ENCODE data around the gene RFXANK. TPM values are rescaled to one million over a fixed set of nuclear protein-coding genes. Genes with fewer than 3 reads are reported as not detected.

The RFXANK gene
- total RNA-seq, 1 donor from 2014 or later = 61.6 TPM

GRCh38 chr19:19223636-19224035 lies 31.6 kb downstream of the RFXANK start:
- H3K27me3 ChIP-seq = no peaks in the 10 kb centered on the region
- no peak for DNase-seq (ENCODE audit: extremely low spot score in 2 of 2)
- H3K9me3 ChIP-seq = no peaks in the 10 kb centered on the region
- intact Hi-C loops (cut with DNase I) = no loop called here
- no peak overlapping the region for H3K27ac ChIP-seq
- TF ChIP-seq POLR2AphosphoS5 (IDR thresholded peaks at IDR 0.05; ENCODE audit: insufficient read depth in 1 of 2, low read depth in 1 of 2) (no peak), POLR2A (IDR thresholded peaks at IDR 0.05) (no peak)
- TF ChIP-seq, protein P1, sequence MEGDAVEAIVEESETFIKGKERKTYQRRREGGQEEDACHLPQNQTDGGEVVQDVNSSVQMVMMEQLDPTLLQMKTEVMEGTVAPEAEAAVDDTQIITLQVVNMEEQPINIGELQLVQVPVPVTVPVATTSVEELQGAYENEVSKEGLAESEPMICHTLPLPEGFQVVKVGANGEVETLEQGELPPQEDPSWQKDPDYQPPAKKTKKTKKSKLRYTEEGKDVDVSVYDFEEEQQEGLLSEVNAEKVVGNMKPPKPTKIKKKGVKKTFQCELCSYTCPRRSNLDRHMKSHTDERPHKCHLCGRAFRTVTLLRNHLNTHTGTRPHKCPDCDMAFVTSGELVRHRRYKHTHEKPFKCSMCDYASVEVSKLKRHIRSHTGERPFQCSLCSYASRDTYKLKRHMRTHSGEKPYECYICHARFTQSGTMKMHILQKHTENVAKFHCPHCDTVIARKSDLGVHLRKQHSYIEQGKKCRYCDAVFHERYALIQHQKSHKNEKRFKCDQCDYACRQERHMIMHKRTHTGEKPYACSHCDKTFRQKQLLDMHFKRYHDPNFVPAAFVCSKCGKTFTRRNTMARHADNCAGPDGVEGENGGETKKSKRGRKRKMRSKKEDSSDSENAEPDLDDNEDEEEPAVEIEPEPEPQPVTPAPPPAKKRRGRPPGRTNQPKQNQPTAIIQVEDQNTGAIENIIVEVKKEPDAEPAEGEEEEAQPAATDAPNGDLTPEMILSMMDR (IDR thresholded peaks at IDR 0.05) = no peak
- H3K36me3 ChIP-seq = no peaks in the 10 kb centered on the region
- peaks cover 11% of the 10 kb centered on the region for H3K4me1 ChIP-seq
- H3K4me3 ChIP-seq = no peak overlapping the region

GRCh38 chr19:19224150-19224851 lies 32.2 kb downstream of the RFXANK start:
- Histone ChIP-seq H3K9me3 (no peaks in the 10 kb centered on the region), H3K4me3 (peak overlapping the region in 1 of 2 donors; percentile 44), H3K27me3 (no peaks in the 10 kb centered on the region), H3K27ac (no peak overlapping the region), H3K4me1 (peaks cover 11% of the 10 kb centered on the region), H3K36me3 (no peaks in the 10 kb centered on the region)
- no peak for DNase-seq (ENCODE audit: extremely low spot score in 2 of 2)
- intact Hi-C loops (cut with DNase I) = no loop called here
- TF ChIP-seq POLR2AphosphoS5 (IDR thresholded peaks at IDR 0.05; ENCODE audit: insufficient read depth in 1 of 2, low read depth in 1 of 2) (no peak), POLR2A (IDR thresholded peaks at IDR 0.05) (no peak)
- TF ChIP-seq, protein P1 (IDR thresholded peaks at IDR 0.05) = no peak

DNA sequence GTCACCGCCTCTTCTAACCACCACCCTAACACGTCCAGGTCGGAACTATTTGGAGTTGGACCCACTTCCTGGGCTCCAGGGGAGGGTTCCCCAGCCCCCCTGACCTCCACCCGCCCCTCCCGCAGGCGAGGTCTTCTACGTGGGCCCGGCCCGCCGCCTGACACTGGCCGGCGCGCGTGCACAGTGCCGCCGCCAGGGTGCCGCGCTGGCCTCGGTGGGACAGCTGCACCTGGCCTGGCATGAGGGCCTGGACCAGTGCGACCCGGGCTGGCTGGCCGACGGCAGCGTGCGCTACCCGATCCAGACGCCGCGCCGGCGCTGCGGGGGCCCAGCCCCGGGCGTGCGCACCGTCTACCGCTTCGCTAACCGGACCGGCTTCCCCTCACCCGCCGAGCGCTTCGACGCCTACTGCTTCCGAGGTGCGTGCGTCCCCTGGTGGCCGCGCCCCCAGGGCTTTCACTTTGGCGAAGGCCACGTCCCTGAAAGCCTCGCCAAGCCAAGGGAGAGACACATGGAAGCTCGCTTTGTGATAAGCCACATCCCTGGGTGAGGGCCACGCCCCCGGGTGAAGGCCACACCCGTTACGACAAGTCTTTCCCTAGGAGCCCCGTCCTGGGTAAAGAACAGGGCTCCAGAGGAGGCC lies 32.9 kb downstream of the RFXANK start:
- Histone ChIP-seq H3K9me3 (no peaks in the 10 kb centered on the region), H3K4me3 (peak overlapping the region; percentile 27 to 44), H3K4me1 (peaks cover 11% of the 10 kb centered on the region), H3K27me3 (no peaks in the 10 kb centered on the region), H3K36me3 (no peaks in the 10 kb centered on the region), H3K27ac (no peak overlapping the region)
- no peak for DNase-seq (ENCODE audit: extremely low spot score in 2 of 2)
- intact Hi-C loops (cut with DNase I) = no loop called here
- no peak for TF ChIP-seq POLR2AphosphoS5 (IDR thresholded peaks at IDR 0.05; ENCODE audit: insufficient read depth in 1 of 2, low read depth in 1 of 2)
- TF ChIP-seq, protein P1 (IDR thresholded peaks at IDR 0.05) = peak in 2 of 3 experiments; percentile 20 to 33
- TF ChIP-seq POLR2A (IDR thresholded peaks at IDR 0.05) = no peak

DNA sequence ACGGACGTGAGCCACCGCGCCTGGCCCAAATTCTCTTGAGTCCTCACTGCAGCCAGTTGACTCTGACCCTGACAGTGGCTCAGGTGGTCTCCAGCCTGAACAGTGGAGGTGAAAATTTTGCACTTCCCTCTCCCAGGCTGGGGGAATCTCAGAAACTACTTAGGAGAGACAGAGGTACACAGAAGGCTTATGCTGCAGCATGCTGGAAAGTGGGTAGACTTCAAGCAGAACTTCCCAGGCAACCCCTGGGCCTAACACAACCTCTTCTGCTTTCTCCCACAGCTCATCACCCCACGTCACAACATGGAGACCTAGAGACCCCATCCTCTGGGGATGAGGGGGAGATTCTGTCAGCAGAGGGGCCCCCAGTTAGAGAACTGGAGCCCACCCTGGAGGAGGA lies 34.1 kb downstream of the RFXANK start:
- intact Hi-C loops (cut with DNase I) = no loop called here
- Histone ChIP-seq H3K4me1 (peaks cover 11% of the 10 kb centered on the region), H3K4me3 (no peak overlapping the region), H3K36me3 (no peaks in the 10 kb centered on the region), H3K27ac (no peak overlapping the region), H3K9me3 (no peaks in the 10 kb centered on the region), H3K27me3 (no peaks in the 10 kb centered on the region)
- TF ChIP-seq, protein P1 (IDR thresholded peaks at IDR 0.05) = no peak
- TF ChIP-seq POLR2A (IDR thresholded peaks at IDR 0.05) (no peak), POLR2AphosphoS5 (IDR thresholded peaks at IDR 0.05; ENCODE audit: insufficient read depth in 1 of 2, low read depth in 1 of 2) (no peak)
- no peak for DNase-seq (ENCODE audit: extremely low spot score in 2 of 2)

DNA sequence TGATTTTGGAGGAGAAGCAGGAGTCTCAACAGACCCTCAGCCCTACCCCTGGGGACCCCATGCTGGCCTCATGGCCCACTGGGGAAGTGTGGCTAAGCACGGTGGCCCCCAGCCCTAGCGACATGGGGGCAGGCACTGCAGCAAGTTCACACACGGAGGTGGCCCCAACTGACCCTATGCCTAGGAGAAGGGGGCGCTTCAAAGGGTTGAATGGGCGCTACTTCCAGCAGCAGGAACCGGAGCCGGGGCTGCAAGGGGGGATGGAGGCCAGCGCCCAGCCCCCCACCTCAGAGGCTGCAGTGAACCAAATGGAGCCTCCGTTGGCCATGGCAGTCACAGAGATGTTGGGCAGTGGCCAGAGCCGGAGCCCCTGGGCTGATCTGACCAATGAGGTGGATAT lies 34.6 kb downstream of the RFXANK start:
- Histone ChIP-seq H3K27me3 (no peaks in the 10 kb centered on the region), H3K36me3 (no peaks in the 10 kb centered on the region), H3K4me3 (no peak overlapping the region), H3K4me1 (peaks cover 11% of the 10 kb centered on the region), H3K27ac (no peak overlapping the region), H3K9me3 (no peaks in the 10 kb centered on the region)
- TF ChIP-seq POLR2A (IDR thresholded peaks at IDR 0.05) = no peak
- TF ChIP-seq, protein P1 (IDR thresholded peaks at IDR 0.05) = no peak
- TF ChIP-seq POLR2AphosphoS5 (IDR thresholded peaks at IDR 0.05; ENCODE audit: insufficient read depth in 1 of 2, low read depth in 1 of 2) = no peak
- DNase-seq (ENCODE audit: extremely low spot score in 2 of 2) = no peak
- intact Hi-C loops (cut with DNase I) = no loop called here

All from vagina (tissue), 2 donors.